ENCODE data around the gene FOXO6.

DNA sequence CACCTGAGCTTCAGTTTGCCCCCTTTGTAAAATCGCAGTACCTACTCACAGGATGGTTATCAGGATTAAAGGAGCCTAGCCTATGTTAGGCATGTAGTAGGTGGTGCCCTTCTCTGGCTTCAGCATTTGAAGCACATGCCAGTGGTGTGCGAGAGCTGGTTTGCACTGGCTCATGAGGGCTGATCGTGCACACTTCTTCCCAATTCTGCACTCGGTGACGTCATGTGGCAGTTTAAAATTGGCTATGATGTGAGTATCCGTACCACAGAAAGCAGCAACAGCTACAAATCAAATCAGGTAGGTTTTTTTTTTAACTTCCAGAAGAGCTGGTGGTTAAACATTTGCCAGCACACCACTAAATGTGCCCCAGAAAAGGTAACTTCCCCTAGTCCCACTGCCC lies 13.5 kb downstream of the FOXO6 start:
- TF ChIP-seq POLR2AphosphoS5 (IDR thresholded peaks at IDR 0.05; ENCODE audit: low read depth) (no peak), EZH2 (IDR thresholded peaks at IDR 0.05; ENCODE audit: low read depth, unreplicated experiment) (no peak), CREB1 (CRISPR knock-in tag; IDR thresholded peaks at IDR 0.05; ENCODE audit: low read depth) (no peak), ZNF114 (CRISPR knock-in tag; IDR thresholded peaks at IDR 0.05) (no peak), EZH2phosphoT487 (IDR thresholded peaks at IDR 0.05; ENCODE audit: unreplicated experiment) (no peak), NANOG (IDR thresholded peaks at IDR 0.05; ENCODE audit: borderline replicate concordance) (no peak)
- TF ChIP-seq, protein P1, sequence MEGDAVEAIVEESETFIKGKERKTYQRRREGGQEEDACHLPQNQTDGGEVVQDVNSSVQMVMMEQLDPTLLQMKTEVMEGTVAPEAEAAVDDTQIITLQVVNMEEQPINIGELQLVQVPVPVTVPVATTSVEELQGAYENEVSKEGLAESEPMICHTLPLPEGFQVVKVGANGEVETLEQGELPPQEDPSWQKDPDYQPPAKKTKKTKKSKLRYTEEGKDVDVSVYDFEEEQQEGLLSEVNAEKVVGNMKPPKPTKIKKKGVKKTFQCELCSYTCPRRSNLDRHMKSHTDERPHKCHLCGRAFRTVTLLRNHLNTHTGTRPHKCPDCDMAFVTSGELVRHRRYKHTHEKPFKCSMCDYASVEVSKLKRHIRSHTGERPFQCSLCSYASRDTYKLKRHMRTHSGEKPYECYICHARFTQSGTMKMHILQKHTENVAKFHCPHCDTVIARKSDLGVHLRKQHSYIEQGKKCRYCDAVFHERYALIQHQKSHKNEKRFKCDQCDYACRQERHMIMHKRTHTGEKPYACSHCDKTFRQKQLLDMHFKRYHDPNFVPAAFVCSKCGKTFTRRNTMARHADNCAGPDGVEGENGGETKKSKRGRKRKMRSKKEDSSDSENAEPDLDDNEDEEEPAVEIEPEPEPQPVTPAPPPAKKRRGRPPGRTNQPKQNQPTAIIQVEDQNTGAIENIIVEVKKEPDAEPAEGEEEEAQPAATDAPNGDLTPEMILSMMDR (conservative IDR thresholded peaks at IDR 0.05; ENCODE audit: low read depth in 2 of 2): no peak
- TF ChIP-seq, protein P2, sequence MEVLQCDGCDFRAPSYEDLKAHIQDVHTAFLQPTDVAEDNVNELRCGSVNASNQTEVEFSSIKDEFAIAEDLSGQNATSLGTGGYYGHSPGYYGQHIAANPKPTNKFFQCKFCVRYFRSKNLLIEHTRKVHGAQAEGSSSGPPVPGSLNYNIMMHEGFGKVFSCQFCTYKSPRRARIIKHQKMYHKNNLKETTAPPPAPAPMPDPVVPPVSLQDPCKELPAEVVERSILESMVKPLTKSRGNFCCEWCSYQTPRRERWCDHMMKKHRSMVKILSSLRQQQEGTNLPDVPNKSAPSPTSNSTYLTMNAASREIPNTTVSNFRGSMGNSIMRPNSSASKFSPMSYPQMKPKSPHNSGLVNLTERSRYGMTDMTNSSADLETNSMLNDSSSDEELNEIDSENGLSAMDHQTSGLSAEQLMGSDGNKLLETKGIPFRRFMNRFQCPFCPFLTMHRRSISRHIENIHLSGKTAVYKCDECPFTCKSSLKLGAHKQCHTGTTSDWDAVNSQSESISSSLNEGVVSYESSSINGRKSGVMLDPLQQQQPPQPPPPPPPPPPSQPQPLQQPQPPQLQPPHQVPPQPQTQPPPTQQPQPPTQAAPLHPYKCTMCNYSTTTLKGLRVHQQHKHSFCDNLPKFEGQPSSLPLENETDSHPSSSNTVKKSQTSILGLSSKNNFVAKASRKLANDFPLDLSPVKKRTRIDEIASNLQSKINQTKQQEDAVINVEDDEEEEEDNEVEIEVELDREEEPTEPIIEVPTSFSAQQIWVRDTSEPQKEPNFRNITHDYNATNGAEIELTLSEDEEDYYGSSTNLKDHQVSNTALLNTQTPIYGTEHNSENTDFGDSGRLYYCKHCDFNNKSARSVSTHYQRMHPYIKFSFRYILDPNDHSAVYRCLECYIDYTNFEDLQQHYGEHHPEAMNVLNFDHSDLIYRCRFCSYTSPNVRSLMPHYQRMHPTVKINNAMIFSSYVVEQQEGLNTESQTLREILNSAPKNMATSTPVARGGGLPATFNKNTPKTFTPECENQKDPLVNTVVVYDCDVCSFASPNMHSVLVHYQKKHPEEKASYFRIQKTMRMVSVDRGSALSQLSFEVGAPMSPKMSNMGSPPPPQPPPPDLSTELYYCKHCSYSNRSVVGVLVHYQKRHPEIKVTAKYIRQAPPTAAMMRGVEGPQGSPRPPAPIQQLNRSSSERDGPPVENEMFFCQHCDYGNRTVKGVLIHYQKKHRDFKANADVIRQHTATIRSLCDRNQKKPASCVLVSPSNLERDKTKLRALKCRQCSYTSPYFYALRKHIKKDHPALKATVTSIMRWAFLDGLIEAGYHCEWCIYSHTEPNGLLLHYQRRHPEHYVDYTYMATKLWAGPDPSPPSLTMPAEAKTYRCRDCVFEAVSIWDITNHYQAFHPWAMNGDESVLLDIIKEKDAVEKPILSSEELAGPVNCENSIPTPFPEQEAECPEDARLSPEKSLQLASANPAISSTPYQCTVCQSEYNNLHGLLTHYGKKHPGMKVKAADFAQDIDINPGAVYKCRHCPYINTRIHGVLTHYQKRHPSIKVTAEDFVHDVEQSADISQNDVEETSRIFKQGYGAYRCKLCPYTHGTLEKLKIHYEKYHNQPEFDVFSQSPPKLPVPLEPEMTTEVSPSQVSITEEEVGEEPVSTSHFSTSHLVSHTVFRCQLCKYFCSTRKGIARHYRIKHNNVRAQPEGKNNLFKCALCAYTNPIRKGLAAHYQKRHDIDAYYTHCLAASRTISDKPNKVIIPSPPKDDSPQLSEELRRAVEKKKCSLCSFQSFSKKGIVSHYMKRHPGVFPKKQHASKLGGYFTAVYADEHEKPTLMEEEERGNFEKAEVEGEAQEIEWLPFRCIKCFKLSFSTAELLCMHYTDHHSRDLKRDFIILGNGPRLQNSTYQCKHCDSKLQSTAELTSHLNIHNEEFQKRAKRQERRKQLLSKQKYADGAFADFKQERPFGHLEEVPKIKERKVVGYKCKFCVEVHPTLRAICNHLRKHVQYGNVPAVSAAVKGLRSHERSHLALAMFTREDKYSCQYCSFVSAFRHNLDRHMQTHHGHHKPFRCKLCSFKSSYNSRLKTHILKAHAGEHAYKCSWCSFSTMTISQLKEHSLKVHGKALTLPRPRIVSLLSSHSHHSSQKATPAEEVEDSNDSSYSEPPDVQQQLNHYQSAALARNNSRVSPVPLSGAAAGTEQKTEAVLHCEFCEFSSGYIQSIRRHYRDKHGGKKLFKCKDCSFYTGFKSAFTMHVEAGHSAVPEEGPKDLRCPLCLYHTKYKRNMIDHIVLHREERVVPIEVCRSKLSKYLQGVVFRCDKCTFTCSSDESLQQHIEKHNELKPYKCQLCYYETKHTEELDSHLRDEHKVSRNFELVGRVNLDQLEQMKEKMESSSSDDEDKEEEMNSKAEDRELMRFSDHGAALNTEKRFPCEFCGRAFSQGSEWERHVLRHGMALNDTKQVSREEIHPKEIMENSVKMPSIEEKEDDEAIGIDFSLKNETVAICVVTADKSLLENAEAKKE (CRISPR knock-in tag; IDR thresholded peaks at IDR 0.05): no peak
- TF ChIP-seq, protein P3, sequence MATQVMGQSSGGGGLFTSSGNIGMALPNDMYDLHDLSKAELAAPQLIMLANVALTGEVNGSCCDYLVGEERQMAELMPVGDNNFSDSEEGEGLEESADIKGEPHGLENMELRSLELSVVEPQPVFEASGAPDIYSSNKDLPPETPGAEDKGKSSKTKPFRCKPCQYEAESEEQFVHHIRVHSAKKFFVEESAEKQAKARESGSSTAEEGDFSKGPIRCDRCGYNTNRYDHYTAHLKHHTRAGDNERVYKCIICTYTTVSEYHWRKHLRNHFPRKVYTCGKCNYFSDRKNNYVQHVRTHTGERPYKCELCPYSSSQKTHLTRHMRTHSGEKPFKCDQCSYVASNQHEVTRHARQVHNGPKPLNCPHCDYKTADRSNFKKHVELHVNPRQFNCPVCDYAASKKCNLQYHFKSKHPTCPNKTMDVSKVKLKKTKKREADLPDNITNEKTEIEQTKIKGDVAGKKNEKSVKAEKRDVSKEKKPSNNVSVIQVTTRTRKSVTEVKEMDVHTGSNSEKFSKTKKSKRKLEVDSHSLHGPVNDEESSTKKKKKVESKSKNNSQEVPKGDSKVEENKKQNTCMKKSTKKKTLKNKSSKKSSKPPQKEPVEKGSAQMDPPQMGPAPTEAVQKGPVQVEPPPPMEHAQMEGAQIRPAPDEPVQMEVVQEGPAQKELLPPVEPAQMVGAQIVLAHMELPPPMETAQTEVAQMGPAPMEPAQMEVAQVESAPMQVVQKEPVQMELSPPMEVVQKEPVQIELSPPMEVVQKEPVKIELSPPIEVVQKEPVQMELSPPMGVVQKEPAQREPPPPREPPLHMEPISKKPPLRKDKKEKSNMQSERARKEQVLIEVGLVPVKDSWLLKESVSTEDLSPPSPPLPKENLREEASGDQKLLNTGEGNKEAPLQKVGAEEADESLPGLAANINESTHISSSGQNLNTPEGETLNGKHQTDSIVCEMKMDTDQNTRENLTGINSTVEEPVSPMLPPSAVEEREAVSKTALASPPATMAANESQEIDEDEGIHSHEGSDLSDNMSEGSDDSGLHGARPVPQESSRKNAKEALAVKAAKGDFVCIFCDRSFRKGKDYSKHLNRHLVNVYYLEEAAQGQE (IDR thresholded peaks at IDR 0.05; ENCODE audit: unreplicated experiment): no peak
